Mesendoderm (in vitro differentiated cells): ENCODE results near the gene SNX30.

ENCODE experiments used
- DNase-seq: peaks from one replicate; pipeline ENCODE4 v3.0.0; 2013
- H2AK5ac ChIP-seq: 2 replicates; pipeline ENCODE4 v1.6.1; 2013; ENCODE audit warnings: low read length, inconsistent platforms
- H2BK120ac ChIP-seq: 2 replicates; pipeline ENCODE4 v1.6.1; 2013; ENCODE audit warnings: low read depth, mild to moderate bottlenecking, low read length, moderate library complexity, mixed read lengths
- H2BK15ac ChIP-seq: replicated peaks from 2 replicates; pipeline ENCODE4 v1.6.1; 2013; ENCODE audit warnings: low read depth, mild to moderate bottlenecking, moderate library complexity
- H2BK5ac ChIP-seq: 2 replicates; pipeline ENCODE4 v1.6.1; 2013; ENCODE audit warnings: low read length, inconsistent platforms
- H3K18ac ChIP-seq: 2 replicates; pipeline ENCODE4 v1.6.1; 2013; ENCODE audit warnings: mild to moderate bottlenecking, low read length, mixed read lengths
- H3K23ac ChIP-seq: one replicate; pipeline ENCODE4 v1.6.1; 2013; ENCODE audit warnings: low read length
- H3K27ac ChIP-seq: 2 replicates; pipeline ENCODE4 v1.5.1; 2013; ENCODE audit warnings: low read depth, mild to moderate bottlenecking, inconsistent platforms, low read length, moderate library complexity
- H3K27me3 ChIP-seq: 2 replicates; pipeline ENCODE4 v1.6.1; 2013; ENCODE audit warnings: low read length, control low read depth, mild to moderate bottlenecking, inconsistent platforms; ENCODE audit not compliant: insufficient read depth, poor library complexity
- H3K36me3 ChIP-seq: 2 replicates; pipeline ENCODE4 v1.6.1; 2013; ENCODE audit warnings: low read length, inconsistent platforms; ENCODE audit not compliant: control insufficient read depth, insufficient read depth
- H3K4ac ChIP-seq: one replicate; pipeline ENCODE4 v1.6.1; 2013; ENCODE audit warnings: low read depth, mild to moderate bottlenecking, low read length, moderate library complexity
- H3K4me1 ChIP-seq: 2 replicates; pipeline ENCODE4 v1.6.1; 2013; ENCODE audit warnings: low read depth, low read length, inconsistent platforms; ENCODE audit not compliant: control insufficient read depth
- H3K4me2 ChIP-seq: 2 replicates; pipeline ENCODE4 v1.6.1; 2013; ENCODE audit warnings: low read length
- H3K4me3 ChIP-seq: 2 replicates; pipeline ENCODE4 v1.5.1; 2013; ENCODE audit warnings: mild to moderate bottlenecking, low read length
- H3K56ac ChIP-seq: one replicate; pipeline ENCODE4 v1.6.1; 2013; ENCODE audit warnings: low read length
- H3K79me1 ChIP-seq: 2 replicates; pipeline ENCODE4 v1.6.1; 2013; ENCODE audit warnings: low read length, inconsistent platforms
- H3K79me2 ChIP-seq: 2 replicates; pipeline ENCODE4 v1.6.1; 2013; ENCODE audit warnings: mild to moderate bottlenecking, low read length; ENCODE audit not compliant: control insufficient read depth, insufficient read depth
- H3K9ac ChIP-seq: 2 replicates; pipeline ENCODE4 v1.6.1; 2013; ENCODE audit warnings: low read length, inconsistent platforms
- H4K5ac ChIP-seq: one replicate; pipeline ENCODE4 v1.6.1; 2013; ENCODE audit warnings: low read length
- H4K8ac ChIP-seq: one replicate; pipeline ENCODE4 v1.6.1; 2013; ENCODE audit warnings: low read depth, mild to moderate bottlenecking, control low read depth, low read length, moderate library complexity
- WGBS: extraction: QIAGEN DNeasy Blood & Tissue Kit; methylation state at CpG from one replicate; pipeline ENCODE4 v1.1.7; 2013; ENCODE audit warnings: low lambda C conversion rate, missing lambda C conversion rate; ENCODE audit not compliant: insufficient coverage; ENCODE audit errors: extremely low coverage; 5-methylcytosine and 5-hydroxymethylcytosine counted together

Gene SNX30

DNA sequence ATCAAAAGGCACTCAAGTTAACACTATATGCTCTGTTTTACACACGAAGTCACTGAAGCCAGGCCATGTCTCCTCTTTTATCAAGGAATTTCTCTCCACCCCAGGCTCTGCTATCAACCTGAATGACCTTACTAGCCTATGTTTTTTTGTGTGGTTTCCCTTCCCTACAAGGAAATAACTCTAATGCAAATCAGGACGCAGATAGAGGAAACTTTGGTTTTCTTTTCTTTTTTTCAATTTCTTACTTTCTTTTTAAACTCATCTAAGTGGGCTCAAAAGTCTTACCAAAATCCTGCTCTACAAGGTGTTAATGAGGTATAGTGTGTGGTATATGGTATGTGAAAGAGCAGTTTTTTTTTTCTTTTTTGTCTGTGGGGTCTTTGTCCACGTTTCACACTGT lies 145.6 kb downstream of the SNX30 start:
- Histone ChIP-seq H3K4me3 (no peak overlapping the region), H3K36me3 (no peaks in the 10 kb centered on the region), H2BK120ac (no peak overlapping the region), H4K8ac (no peak overlapping the region), H2BK5ac (no peak overlapping the region), H3K27me3 (no peaks in the 10 kb centered on the region), H2BK15ac (no peak overlapping the region), H3K56ac (no peak overlapping the region), H3K4me2 (no peak overlapping the region), H2AK5ac (no peak overlapping the region), H3K79me2 (no peaks in the 10 kb centered on the region), H3K27ac (no peak overlapping the region), H3K4me1 (no peaks in the 10 kb centered on the region), H3K9ac (no peak overlapping the region), H4K5ac (no peak overlapping the region), H3K4ac (no peak overlapping the region), H3K79me1 (no peaks in the 10 kb centered on the region), H3K18ac (no peak overlapping the region), H3K23ac (no peak overlapping the region)
- WGBS = no CpG with 5 or more reads among the region's 3 CpGs
- DNase-seq = no peak

DNA sequence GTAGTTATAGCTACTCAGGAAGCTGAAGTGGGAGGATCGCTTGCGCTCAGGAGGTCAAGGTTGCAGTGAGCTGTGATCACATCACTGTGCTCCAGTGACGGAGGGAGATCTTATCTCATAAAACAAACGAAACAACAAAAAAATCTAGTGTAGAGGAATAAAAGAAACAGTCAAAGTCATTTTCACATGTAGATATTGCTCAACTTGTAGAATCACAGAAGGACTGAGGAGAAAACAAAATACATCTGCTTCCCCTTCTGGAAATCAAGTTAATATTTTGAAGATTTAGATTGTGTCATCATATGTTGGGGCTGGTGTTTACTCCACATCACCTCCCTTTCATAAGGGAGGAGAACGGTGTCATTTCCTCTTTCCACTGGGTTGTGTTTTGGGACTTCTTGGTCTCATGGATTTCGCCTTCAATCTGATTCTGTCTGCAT lies 148.3 kb downstream of the SNX30 start:
- Histone ChIP-seq H3K79me2 (no peaks in the 10 kb centered on the region), H2AK5ac (no peak overlapping the region), H3K4me3 (no peak overlapping the region), H2BK120ac (no peak overlapping the region), H3K56ac (no peak overlapping the region), H4K5ac (no peak overlapping the region), H3K18ac (no peak overlapping the region), H3K4me2 (no peak overlapping the region), H3K4ac (no peak overlapping the region), H3K9ac (no peak overlapping the region), H3K4me1 (no peaks in the 10 kb centered on the region), H3K23ac (no peak overlapping the region), H3K79me1 (no peaks in the 10 kb centered on the region), H4K8ac (no peak overlapping the region), H2BK15ac (no peak overlapping the region), H3K27ac (no peak overlapping the region), H3K27me3 (no peaks in the 10 kb centered on the region), H2BK5ac (no peak overlapping the region), H3K36me3 (no peaks in the 10 kb centered on the region)
- no CpG with 5 or more reads among the region's 6 CpGs for WGBS
- DNase-seq = no peak

GRCh38 chr9:112900488-112900887 lies 149.9 kb downstream of the SNX30 start:
- no peak overlapping the region for H2AK5ac ChIP-seq
- H3K23ac ChIP-seq = no peak overlapping the region
- no peak overlapping the region for H3K4ac ChIP-seq
- no peaks in the 10 kb centered on the region for H3K79me2 ChIP-seq
- H2BK15ac ChIP-seq = no peak overlapping the region
- no peak overlapping the region for H3K18ac ChIP-seq
- H4K5ac ChIP-seq = no peak overlapping the region
- no peak overlapping the region for H3K9ac ChIP-seq
- WGBS = no CpG with 5 or more reads among the region's 4 CpGs
- no peak overlapping the region for H4K8ac ChIP-seq
- H3K27me3 ChIP-seq = no peaks in the 10 kb centered on the region
- H2BK5ac ChIP-seq = no peak overlapping the region
- H3K27ac ChIP-seq = no peak overlapping the region
- no peak overlapping the region for H3K4me3 ChIP-seq
- no peak overlapping the region for H3K56ac ChIP-seq
- no peak for DNase-seq
- no peak overlapping the region for H3K4me2 ChIP-seq
- H3K36me3 ChIP-seq = no peaks in the 10 kb centered on the region
- no peaks in the 10 kb centered on the region for H3K4me1 ChIP-seq
- no peak overlapping the region for H2BK120ac ChIP-seq
- H3K79me1 ChIP-seq = no peaks in the 10 kb centered on the region

GRCh38 chr9:112900901-112901300 lies 150.3 kb downstream of the SNX30 start:
- Histone ChIP-seq H3K79me2 (no peaks in the 10 kb centered on the region), H3K27me3 (no peaks in the 10 kb centered on the region), H3K4me2 (no peak overlapping the region), H3K18ac (no peak overlapping the region), H3K4me1 (no peaks in the 10 kb centered on the region), H3K9ac (no peak overlapping the region), H3K23ac (no peak overlapping the region), H3K79me1 (no peaks in the 10 kb centered on the region), H3K4ac (no peak overlapping the region), H3K27ac (no peak overlapping the region), H2BK5ac (no peak overlapping the region), H4K5ac (no peak overlapping the region), H4K8ac (no peak overlapping the region), H2AK5ac (no peak overlapping the region), H2BK120ac (no peak overlapping the region), H3K4me3 (no peak overlapping the region), H3K36me3 (no peaks in the 10 kb centered on the region), H2BK15ac (no peak overlapping the region), H3K56ac (no peak overlapping the region)
- WGBS = no CpG with 5 or more reads among the region's 1 CpG
- DNase-seq = no peak

DNA sequence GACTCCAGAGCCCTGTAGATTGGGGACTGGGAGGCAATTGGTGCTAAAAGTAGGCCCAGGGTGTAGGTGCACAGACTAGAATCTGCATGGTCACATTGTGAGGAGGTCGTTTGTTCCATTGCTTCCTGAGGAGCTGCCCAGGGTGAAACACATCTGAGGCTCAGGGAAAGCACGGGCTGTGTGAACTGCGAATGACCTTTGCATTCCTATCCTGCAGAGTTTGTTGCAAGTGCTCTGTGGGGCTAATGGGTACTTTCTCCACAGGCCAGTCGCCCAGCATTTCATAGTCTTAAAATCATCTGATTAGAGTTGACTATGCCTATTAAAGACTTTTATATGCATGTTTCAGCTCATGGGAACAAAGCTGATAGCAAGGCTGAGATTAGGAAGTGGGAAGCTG lies 154.5 kb downstream of the SNX30 start:
- H3K27me3 ChIP-seq = no peaks in the 10 kb centered on the region
- no peak overlapping the region for H3K9ac ChIP-seq
- no peaks in the 10 kb centered on the region for H3K36me3 ChIP-seq
- no peak overlapping the region for H2BK15ac ChIP-seq
- no peak for DNase-seq
- no peak overlapping the region for H4K5ac ChIP-seq
- no CpG with 5 or more reads among the region's 4 CpGs for WGBS
- H2BK120ac ChIP-seq = no peak overlapping the region
- no peak overlapping the region for H3K27ac ChIP-seq
- H3K4me1 ChIP-seq = no peaks in the 10 kb centered on the region
- H4K8ac ChIP-seq = no peak overlapping the region
- H3K4me3 ChIP-seq = no peak overlapping the region
- no peak overlapping the region for H2BK5ac ChIP-seq
- no peaks in the 10 kb centered on the region for H3K79me1 ChIP-seq
- H3K4me2 ChIP-seq = no peak overlapping the region
- H3K79me2 ChIP-seq = no peaks in the 10 kb centered on the region
- no peak overlapping the region for H2AK5ac ChIP-seq
- H3K4ac ChIP-seq = no peak overlapping the region
- H3K23ac ChIP-seq = no peak overlapping the region
- no peak overlapping the region for H3K56ac ChIP-seq
- H3K18ac ChIP-seq = no peak overlapping the region

DNA sequence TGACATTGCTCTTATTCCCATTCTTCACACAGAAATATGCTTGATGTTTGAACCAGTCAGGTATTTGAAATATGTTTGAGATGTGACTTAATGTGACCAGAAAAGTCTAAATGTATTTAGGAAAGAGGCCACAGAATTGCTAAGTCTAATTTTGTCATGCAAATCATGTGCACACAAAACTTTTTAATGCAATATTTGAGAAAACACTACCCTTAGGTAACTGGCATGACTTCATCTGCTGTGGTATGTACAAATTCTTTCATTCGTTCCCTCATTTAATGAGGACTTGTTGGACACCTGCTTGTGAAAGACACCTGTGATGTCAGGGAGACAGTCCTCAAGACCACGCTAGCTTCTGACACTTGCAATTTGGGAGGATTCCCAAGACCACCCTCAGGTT lies 161.2 kb downstream of the SNX30 start:
- Histone ChIP-seq H3K27me3 (no peaks in the 10 kb centered on the region), H3K27ac (no peak overlapping the region)

More for the DNA sequence above, 161.2 kb downstream of the SNX30 start:
- Histone ChIP-seq H4K5ac (no peak overlapping the region), H3K56ac (no peak overlapping the region), H3K18ac (no peak overlapping the region), H3K4me3 (no peak overlapping the region), H4K8ac (no peak overlapping the region), H3K79me2 (no peaks in the 10 kb centered on the region), H3K79me1 (no peaks in the 10 kb centered on the region), H3K4me1 (no peaks in the 10 kb centered on the region), H2BK15ac (no peak overlapping the region), H2BK120ac (no peak overlapping the region), H3K4me2 (no peak overlapping the region), H2AK5ac (no peak overlapping the region), H3K23ac (no peak overlapping the region), H3K36me3 (no peaks in the 10 kb centered on the region), H3K4ac (no peak overlapping the region), H3K9ac (no peak overlapping the region), H2BK5ac (no peak overlapping the region)
- DNase-seq = no peak
- no CpG with 5 or more reads among the region's 2 CpGs for WGBS
